Body of pancreas (tissue), 4 donors: ENCODE measurements around the gene ZNF205. TPM values are rescaled to one million over a fixed set of nuclear protein-coding genes. Genes with fewer than 3 reads are reported as not detected.

ENCODE experiments used
- ATAC-seq: fragments of 150-250 bp; one replicate; pipeline ENCODE4 v1.9.1; 2016
- DNase-seq, 4 donors: peaks; one replicate each; pipeline ENCODE4 v3.0.0-alpha.2; 2019
- H3K27ac ChIP-seq, 4 donors: fragments of 200-600 bp; sonication (generic); 1 replicate in 3 of 4; 2 replicates in 1 of 4; pipeline versions ENCODE4 v1.5.1 to v1.6.1; 2016 to 2019; ENCODE audit warnings: mild to moderate bottlenecking in 1 of 4, mixed read lengths in 1 of 4, moderate library complexity in 1 of 4
- H3K27me3 ChIP-seq, 2 donors: fragments of 200-600 bp; sonication (generic); one replicate each; pipeline ENCODE4 v1.6.0; 2016; ENCODE audit warnings: mild to moderate bottlenecking in 1 of 2
- H3K36me3 ChIP-seq, 2 donors: fragments of 200-600 bp; sonication (generic); replicated peaks in 1 of 2; 2 replicates each; pipeline ENCODE4 v1.5.1; 2016; ENCODE audit warnings: low read depth in 2 of 2; ENCODE audit not compliant: insufficient read depth in 1 of 2
- H3K4me1 ChIP-seq: fragments of 200-600 bp; sonication (generic); one replicate; pipeline ENCODE4 v1.6.0; 2016
- H3K4me3 ChIP-seq, 2 donors: fragments of 200-600 bp; sonication (generic); 1 replicate in 1 of 2; 2 replicates in 1 of 2; pipeline ENCODE4 v1.5.1; 2016 to 2019
- H3K9me3 ChIP-seq, 3 donors: fragments of 200-600 bp; sonication (generic); 1 replicate in 2 of 3; 2 replicates in 1 of 3; pipeline ENCODE4 v1.5.1; 2016
- POLR2A ChIP-seq, 3 donors: fragments of 450-650 bp; IDR thresholded peaks; one replicate each; pipeline ENCODE4 v1.6.1; 2016; ENCODE audit warnings: antibody characterized with exemption in 3 of 3, mild to moderate bottlenecking in 2 of 3
- WGBS, 2 donors: methylation state at CpG; one replicate each; pipeline ENCODE4 v1.1.5; 2017; 5-methylcytosine and 5-hydroxymethylcytosine counted together
- intact Hi-C: fragments of 100-400 bp; cut with DNase I; formaldehyde crosslinking; loops from one replicate; pipeline ENCODE4 v1.15.1; 2023
- total RNA-seq, 2 donors: library from RNA; depleted of rRNA; stranded (reverse); fragments of >200 nt; gene quantifications; one replicate each; pipeline ENCODE4 v1.1.0, GENCODE V29; 2016
- TF ChIP-seq, protein P1 (sequence below), 7 experiments: fragments of 450-650 bp in 4 of 7; fragments of 200-600 bp in 3 of 7; sonication (generic) in 3 of 7; IDR thresholded peaks; one replicate each; pipeline ENCODE4 v1.5.1; 2016 to 2019; ENCODE audit warnings: antibody characterized with exemption in 7 of 7

Gene ZNF205
- total RNA-seq, 2 donors from 2014 or later: 14.2 to 20.0 TPM

DNA sequence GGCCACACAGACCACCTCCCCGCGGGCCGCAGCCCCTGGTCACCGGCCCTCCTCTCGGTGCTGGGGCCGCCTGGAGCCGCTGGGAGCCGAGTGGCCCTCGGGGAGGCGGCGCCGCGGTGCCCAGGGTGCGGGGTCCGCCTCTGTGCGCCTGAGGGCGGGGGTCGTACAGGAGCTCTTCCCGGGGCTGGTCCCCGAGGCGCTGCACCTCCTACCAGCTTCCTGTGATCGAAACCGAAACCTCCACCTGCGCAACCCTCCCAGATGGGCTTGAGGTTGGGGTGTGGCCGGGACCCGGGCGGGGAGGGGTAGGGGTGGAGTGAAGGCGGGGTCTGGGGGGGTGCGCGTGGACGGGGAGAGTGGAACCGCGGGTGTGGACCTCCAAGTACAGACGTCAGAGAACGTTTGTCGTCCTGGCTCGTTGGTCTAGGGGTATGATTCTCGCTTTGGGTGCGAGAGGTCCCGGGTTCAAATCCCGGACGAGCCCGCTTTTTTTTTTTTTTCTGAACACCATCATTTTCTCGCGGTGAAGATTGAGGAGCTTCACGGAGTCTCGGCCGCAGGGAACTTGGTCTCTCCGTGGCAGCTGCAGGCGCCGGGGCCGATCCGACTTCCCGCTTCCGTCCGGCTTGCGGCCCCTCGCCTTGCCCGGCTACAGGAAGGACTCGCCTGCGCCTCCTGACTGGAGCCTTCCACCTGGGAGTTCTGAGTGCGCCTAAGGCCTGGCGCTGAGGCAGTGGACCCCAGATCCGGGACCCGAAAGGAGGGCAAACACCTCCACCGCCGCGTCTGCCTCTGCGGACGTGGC lies 46.3 kb downstream of the ZNF205 start:
- Histone ChIP-seq H3K27me3 (no peaks in the 10 kb centered on the region), H3K36me3 (no peaks in the 10 kb centered on the region), H3K4me3 (peak overlapping the region; percentile 51 to 96), H3K4me1 (peaks cover 21% of the 10 kb centered on the region), H3K9me3 (no peaks in the 10 kb centered on the region), H3K27ac (peak overlapping the region; percentile 57 to 89 (median 86))
- ATAC-seq (peak; percentile 92), DNase-seq (peak; percentile 90 to 93 (median 92))
- intact Hi-C loops: no loop called here
- TF ChIP-seq, protein P1, sequence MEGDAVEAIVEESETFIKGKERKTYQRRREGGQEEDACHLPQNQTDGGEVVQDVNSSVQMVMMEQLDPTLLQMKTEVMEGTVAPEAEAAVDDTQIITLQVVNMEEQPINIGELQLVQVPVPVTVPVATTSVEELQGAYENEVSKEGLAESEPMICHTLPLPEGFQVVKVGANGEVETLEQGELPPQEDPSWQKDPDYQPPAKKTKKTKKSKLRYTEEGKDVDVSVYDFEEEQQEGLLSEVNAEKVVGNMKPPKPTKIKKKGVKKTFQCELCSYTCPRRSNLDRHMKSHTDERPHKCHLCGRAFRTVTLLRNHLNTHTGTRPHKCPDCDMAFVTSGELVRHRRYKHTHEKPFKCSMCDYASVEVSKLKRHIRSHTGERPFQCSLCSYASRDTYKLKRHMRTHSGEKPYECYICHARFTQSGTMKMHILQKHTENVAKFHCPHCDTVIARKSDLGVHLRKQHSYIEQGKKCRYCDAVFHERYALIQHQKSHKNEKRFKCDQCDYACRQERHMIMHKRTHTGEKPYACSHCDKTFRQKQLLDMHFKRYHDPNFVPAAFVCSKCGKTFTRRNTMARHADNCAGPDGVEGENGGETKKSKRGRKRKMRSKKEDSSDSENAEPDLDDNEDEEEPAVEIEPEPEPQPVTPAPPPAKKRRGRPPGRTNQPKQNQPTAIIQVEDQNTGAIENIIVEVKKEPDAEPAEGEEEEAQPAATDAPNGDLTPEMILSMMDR (IDR thresholded peaks at IDR 0.05): no peak
- peak; percentile 67 to 78 (median 77) for TF ChIP-seq POLR2A (IDR thresholded peaks at IDR 0.05)
- 4% methylated on average over 37 to 69 of the region's 70 CpGs for WGBS, 2 donors

DNA sequence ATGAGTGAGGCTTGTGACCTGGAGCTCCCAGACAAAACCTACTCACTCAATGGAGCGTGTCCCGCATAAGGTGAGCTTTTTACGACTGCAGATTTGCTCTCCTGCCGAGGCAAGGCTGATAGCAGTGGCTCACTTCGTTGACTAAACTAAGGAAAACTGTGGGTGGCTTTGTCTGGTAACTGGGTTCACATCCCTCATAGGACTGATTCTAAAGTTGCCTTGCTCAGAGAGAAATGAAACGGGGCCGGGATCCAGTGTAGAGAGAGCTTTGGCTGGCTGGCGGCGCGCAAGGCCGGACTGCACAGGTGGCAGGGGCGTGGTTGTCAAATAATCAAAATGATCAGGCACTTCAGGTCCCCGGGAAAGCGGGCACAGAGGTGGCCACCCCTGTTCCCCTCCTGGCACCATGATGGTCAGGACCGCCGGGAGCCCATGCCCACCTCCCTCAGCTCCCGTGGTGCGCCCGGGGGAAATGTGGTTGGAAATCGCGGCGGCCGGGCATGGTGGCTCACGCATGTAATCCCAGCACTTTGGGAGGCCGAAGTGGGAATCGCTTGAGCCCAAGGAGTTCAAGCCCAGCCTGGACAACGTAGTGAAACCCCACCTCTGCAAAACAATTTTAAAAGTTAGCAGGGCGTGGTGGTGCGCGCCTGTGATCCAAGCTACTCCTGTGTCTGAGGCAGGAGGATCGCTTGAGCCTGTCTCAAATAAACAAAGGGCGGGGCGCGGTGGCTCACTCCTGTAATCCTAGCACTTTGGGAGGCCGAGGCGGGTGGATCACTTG lies 49.0 kb downstream of the ZNF205 start:
- peaks cover 26% of the 10 kb centered on the region for H3K4me1 ChIP-seq
- WGBS, 2 donors: 82 to 88% methylated on average over 33 to 36 of the region's 36 CpGs
- no peak overlapping the region for H3K4me3 ChIP-seq
- TF ChIP-seq, protein P1 (IDR thresholded peaks at IDR 0.05): no peak
- TF ChIP-seq POLR2A (IDR thresholded peaks at IDR 0.05): no peak
- H3K36me3 ChIP-seq: no peaks in the 10 kb centered on the region
- no peak overlapping the region for H3K27ac ChIP-seq
- no peak for DNase-seq
- H3K9me3 ChIP-seq: no peaks in the 10 kb centered on the region
- H3K27me3 ChIP-seq: no peaks in the 10 kb centered on the region
- intact Hi-C loops: no loop called here
- no peak for ATAC-seq

DNA sequence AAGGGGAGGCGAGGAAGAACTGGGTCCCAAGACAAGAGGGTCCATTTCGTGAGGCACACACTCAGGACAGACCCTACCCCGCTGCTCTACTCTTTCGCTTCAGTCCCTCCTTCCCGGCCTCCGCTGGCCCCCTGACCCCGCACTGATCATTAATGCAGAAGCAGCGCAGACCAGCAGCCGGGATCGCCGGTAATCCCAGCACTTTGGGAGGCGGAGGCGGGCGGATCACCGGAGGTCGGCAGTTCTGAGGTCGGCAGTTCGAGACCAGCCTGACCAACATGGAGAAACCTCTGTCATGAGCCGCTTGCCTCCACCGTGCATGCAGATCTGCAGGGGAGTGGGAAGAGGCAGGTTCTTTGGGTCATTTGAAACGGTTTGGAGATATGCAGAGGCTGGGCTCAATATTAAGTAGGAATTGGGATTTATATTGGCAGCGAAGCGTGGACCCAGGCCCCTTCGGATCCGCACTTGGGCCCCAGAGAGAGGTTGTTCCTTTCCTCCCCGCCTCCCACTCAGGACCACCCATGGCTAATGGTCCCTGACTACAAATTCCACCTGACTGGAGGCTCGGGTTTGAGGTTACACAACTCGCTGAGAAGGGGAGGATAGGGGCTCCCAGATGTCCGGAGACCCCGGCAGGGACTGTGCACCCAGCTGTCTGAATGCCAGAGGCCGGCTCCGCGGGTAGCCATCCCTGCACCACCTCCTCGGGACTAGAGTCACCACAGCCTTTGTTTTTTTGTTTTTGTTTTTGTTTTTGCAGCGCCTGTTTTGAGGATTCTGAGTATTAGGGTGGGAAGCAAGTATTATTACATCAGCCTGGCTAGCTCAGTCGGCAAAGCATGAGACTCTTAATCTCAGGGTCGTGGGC lies 52.0 kb downstream of the ZNF205 start:
- 76% methylated on average over 31 to 37 of the region's 37 CpGs for WGBS, 2 donors
- ATAC-seq (no peak), DNase-seq (no peak)
- Histone ChIP-seq H3K27ac (no peak overlapping the region), H3K9me3 (no peaks in the 10 kb centered on the region), H3K4me1 (peaks cover 10% of the 10 kb centered on the region), H3K36me3 (no peaks in the 10 kb centered on the region), H3K27me3 (peaks cover 0 to 5% of the 10 kb centered on the region in 2 donors), H3K4me3 (no peak overlapping the region)
- intact Hi-C loops: no loop called here
- TF ChIP-seq, protein P1 (IDR thresholded peaks at IDR 0.05): no peak
- no peak for TF ChIP-seq POLR2A (IDR thresholded peaks at IDR 0.05)

DNA sequence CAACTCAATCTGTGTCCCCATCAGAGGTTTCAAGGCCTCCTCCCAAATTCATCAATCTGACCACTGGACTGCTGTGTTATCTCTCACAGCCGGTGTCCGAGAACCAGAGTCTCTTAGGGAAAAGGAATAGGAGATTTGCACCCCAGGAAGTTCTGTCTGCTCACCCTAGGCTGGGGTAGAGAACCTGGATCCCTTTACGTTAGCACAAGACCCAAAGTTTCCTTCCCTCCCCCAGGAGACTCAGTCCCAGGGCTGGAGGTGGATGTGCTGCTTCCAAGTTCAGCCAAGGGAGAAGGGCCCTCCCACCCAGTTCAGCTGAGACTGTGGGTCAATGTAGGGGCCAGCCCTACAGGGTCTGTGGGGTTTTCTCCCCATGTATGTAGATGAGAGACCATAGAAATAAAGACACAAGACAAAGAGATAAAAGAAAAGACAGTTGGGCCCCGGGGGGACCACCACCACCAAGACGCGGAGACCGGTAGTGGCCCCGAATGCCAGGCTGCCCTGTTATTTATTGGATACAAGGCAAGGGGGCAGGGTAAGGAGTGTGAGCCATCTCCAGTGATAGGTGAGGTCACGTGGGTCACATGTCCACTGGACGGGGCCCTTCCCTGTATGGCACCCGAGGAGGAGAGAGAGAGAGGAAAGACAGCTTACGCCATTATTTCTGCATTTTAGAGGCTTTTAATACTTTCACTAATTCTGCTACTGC lies 52.9 kb downstream of the ZNF205 start:
- Histone ChIP-seq H3K9me3 (no peaks in the 10 kb centered on the region), H3K4me1 (peaks cover 10% of the 10 kb centered on the region), H3K27me3 (peaks cover 0 to 14% of the 10 kb centered on the region in 2 donors), H3K4me3 (no peak overlapping the region), H3K36me3 (no peaks in the 10 kb centered on the region), H3K27ac (no peak overlapping the region)
- DNase-seq: no peak
- TF ChIP-seq, protein P1 (IDR thresholded peaks at IDR 0.05): no peak
- TF ChIP-seq POLR2A (IDR thresholded peaks at IDR 0.05): no peak
- no peak for ATAC-seq
- WGBS, 2 donors: 81 to 85% methylated on average over 12 of the region's 12 CpGs
- intact Hi-C loops: no loop called here
